ENCODE data around the gene ARMC12. TPM values are rescaled to one million over a fixed set of nuclear protein-coding genes. Genes with fewer than 3 reads are reported as not detected.
A peak's percentile ranks its signal among the peaks of the same experiment; 100 is the strongest.

The ARMC12 gene
- total and polyA plus RNA-seq, 2 experiments from 2014 or later = 0.83 to 3.2 TPM

- TF ChIP-seq EZH2phosphoT487 (IDR thresholded peaks at IDR 0.05; ENCODE audit: low read depth, severe bottlenecking, unreplicated experiment) (no peak), CTCF (IDR thresholded peaks at IDR 0.05; ENCODE audit: poor library complexity) (no peak), EZH2 (IDR thresholded peaks at IDR 0.05; ENCODE audit: borderline replicate concordance) (no peak)
- no peaks in the 10 kb centered on the region for H3K79me2 ChIP-seq
- peak overlapping the region; percentile 90 for H3K4me2 ChIP-seq
- no peaks in the 10 kb centered on the region for H3K9me2 ChIP-seq (replicated peaks; ENCODE audit: insufficient read depth)
- WGBS (ENCODE audit: low lambda C conversion rate, missing lambda C conversion rate) = 3% methylated on average over 54 of the region's 57 CpGs
- H3K36me3 ChIP-seq (replicated peaks; ENCODE audit: insufficient read depth, low read depth) = no peaks in the 10 kb centered on the region
- peak; percentile 96 for DNase-seq (ENCODE audit: low spot score)
- peak overlapping the region; percentile 32 for H2AFZ ChIP-seq
- H3K27ac ChIP-seq = peak overlapping the region; percentile 100
- H3K27me3 ChIP-seq = no peaks in the 10 kb centered on the region
- peak overlapping the region; percentile 45 for H3K4me3 ChIP-seq
- no peaks in the 10 kb centered on the region for H3K9me3 ChIP-seq (ENCODE audit: low read depth)
- H3K4me1 ChIP-seq (ENCODE audit: insufficient read depth) = peaks cover 82% of the 10 kb centered on the region
- no peaks in the 10 kb centered on the region for H4K20me1 ChIP-seq (ENCODE audit: insufficient read depth, poor library complexity, severe bottlenecking)
Observed at GRCh38 chr6:35727935-35728682, 8.7 kb upstream of the ARMC12 start.

GRCh38 chr6:35728683-35729678 lies 7.9 kb upstream of the ARMC12 start:
- TF ChIP-seq EZH2phosphoT487 (IDR thresholded peaks at IDR 0.05; ENCODE audit: low read depth, severe bottlenecking, unreplicated experiment) (no peak), EZH2 (IDR thresholded peaks at IDR 0.05; ENCODE audit: borderline replicate concordance) (no peak), CTCF (IDR thresholded peaks at IDR 0.05; ENCODE audit: poor library complexity) (no peak)
- H3K79me2 ChIP-seq = no peaks in the 10 kb centered on the region
- no peak overlapping the region for H2AFZ ChIP-seq
- 75% methylated on average over 12 of the region's 12 CpGs for WGBS (ENCODE audit: low lambda C conversion rate, missing lambda C conversion rate)
- H3K27me3 ChIP-seq = no peaks in the 10 kb centered on the region
- H3K4me1 ChIP-seq (ENCODE audit: insufficient read depth) = peaks cover 77% of the 10 kb centered on the region
- no peaks in the 10 kb centered on the region for H3K9me3 ChIP-seq (ENCODE audit: low read depth)
- peak overlapping the region; percentile 22 for H3K4me3 ChIP-seq
- H3K4me2 ChIP-seq = peak overlapping the region; percentile 90
- H3K36me3 ChIP-seq (replicated peaks; ENCODE audit: insufficient read depth, low read depth) = no peaks in the 10 kb centered on the region
- peak overlapping the region; percentile 100 for H3K27ac ChIP-seq
- no peak for DNase-seq (ENCODE audit: low spot score)
- H4K20me1 ChIP-seq (ENCODE audit: insufficient read depth, poor library complexity, severe bottlenecking) = no peaks in the 10 kb centered on the region
- H3K9me2 ChIP-seq (replicated peaks; ENCODE audit: insufficient read depth) = no peaks in the 10 kb centered on the region

- no peaks in the 10 kb centered on the region for H3K27me3 ChIP-seq
- H3K27ac ChIP-seq = peak overlapping the region; percentile 100
- WGBS (ENCODE audit: low lambda C conversion rate, missing lambda C conversion rate) = 33% methylated on average over 2 of the region's 2 CpGs
- H3K9me3 ChIP-seq (ENCODE audit: low read depth) = no peaks in the 10 kb centered on the region
- H2AFZ ChIP-seq = no peak overlapping the region
- TF ChIP-seq EZH2phosphoT487 (IDR thresholded peaks at IDR 0.05; ENCODE audit: low read depth, severe bottlenecking, unreplicated experiment) = no peak
- no peak for TF ChIP-seq EZH2 (IDR thresholded peaks at IDR 0.05; ENCODE audit: borderline replicate concordance)
- no peaks in the 10 kb centered on the region for H3K9me2 ChIP-seq (replicated peaks; ENCODE audit: insufficient read depth)
- H3K4me3 ChIP-seq = no peak overlapping the region
- H4K20me1 ChIP-seq (ENCODE audit: insufficient read depth, poor library complexity, severe bottlenecking) = no peaks in the 10 kb centered on the region
- peaks cover 70% of the 10 kb centered on the region for H3K4me1 ChIP-seq (ENCODE audit: insufficient read depth)
- DNase-seq (ENCODE audit: low spot score) = no peak
- peak overlapping the region; percentile 90 for H3K4me2 ChIP-seq
- H3K36me3 ChIP-seq (replicated peaks; ENCODE audit: insufficient read depth, low read depth) = no peaks in the 10 kb centered on the region
- H3K79me2 ChIP-seq = no peaks in the 10 kb centered on the region
Observed at GRCh38 chr6:35729722-35730121, 7.1 kb upstream of the ARMC12 start.

Data from hepatocyte (in vitro differentiated cells).